Smooth muscle cell (in vitro differentiated cells): ENCODE results near the gene SBNO2. TPM values are rescaled to one million over a fixed set of nuclear protein-coding genes. Genes with fewer than 3 reads are reported as not detected.

ENCODE experiments used
- DNase-seq: peaks from one replicate; lab custom pipeline; 2025; ENCODE audit not compliant: unreplicated experiment; lab: John Stamatoyannopoulos, UW
- H2AFZ ChIP-seq: fragments of 200-600 bp; sonication (generic); 2 replicates; pipeline ENCODE4 v1.6.0; 2016; ENCODE audit warnings: antibody characterized with exemption, low read depth, mild to moderate bottlenecking
- H3F3A ChIP-seq: fragments of 200-600 bp; sonication (generic); 2 replicates; pipeline ENCODE4 v1.6.0; 2017; ENCODE audit warnings: antibody characterized with exemption, low read depth
- H3K27ac ChIP-seq: fragments of 200-600 bp; sonication (generic); 2 replicates; pipeline ENCODE4 v1.5.1; 2016; ENCODE audit warnings: low read depth, mild to moderate bottlenecking
- H3K27me3 ChIP-seq: fragments of 200-600 bp; sonication (generic); 2 replicates; pipeline ENCODE4 v1.6.1; 2016; ENCODE audit warnings: low read depth, mild to moderate bottlenecking
- H3K36me3 ChIP-seq: fragments of 200-600 bp; sonication (generic); 2 replicates; pipeline ENCODE4 v1.5.1; 2016; ENCODE audit warnings: low read depth
- H3K4me1 ChIP-seq: fragments of 200-600 bp; sonication (generic); 2 replicates; pipeline ENCODE4 v1.5.1; 2016; ENCODE audit warnings: low read depth
- H3K4me2 ChIP-seq: fragments of 200-600 bp; sonication (generic); 2 replicates; pipeline ENCODE4 v1.6.0; 2016; ENCODE audit warnings: mild to moderate bottlenecking
- H3K4me3 ChIP-seq: fragments of 200-600 bp; sonication (generic); 2 replicates; pipeline ENCODE4 v1.5.1; 2016; ENCODE audit warnings: mild to moderate bottlenecking
- H3K79me2 ChIP-seq: fragments of 200-600 bp; sonication (generic); 2 replicates; pipeline ENCODE4 v1.6.0; 2016; ENCODE audit warnings: low read depth, mild to moderate bottlenecking
- H3K9ac ChIP-seq: fragments of 200-600 bp; sonication (generic); 2 replicates; pipeline ENCODE4 v1.6.0; 2016; ENCODE audit warnings: low read depth
- H3K9me3 ChIP-seq: fragments of 200-600 bp; sonication (generic); replicated peaks from 2 replicates; pipeline ENCODE4 v1.5.1; 2016; ENCODE audit warnings: low read depth
- H4K20me1 ChIP-seq: fragments of 200-600 bp; sonication (generic); 2 replicates; pipeline ENCODE4 v1.6.0; 2016; ENCODE audit warnings: low read depth
- CTCF ChIP-seq: fragments of 200-600 bp; sonication (generic); IDR thresholded peaks from 2 replicates; pipeline ENCODE4 v1.5.1; 2017; ENCODE audit warnings: borderline replicate concordance, mild to moderate bottlenecking, antibody characterized with exemption; ENCODE audit not compliant: insufficient read depth, poor library complexity, severe bottlenecking
- WGBS: methylation state at CpG from one replicate; pipeline ENCODE4 v1.1.7; 2016; ENCODE audit warnings: low lambda C conversion rate; 5-methylcytosine and 5-hydroxymethylcytosine counted together
- polyA plus RNA-seq: library from polyadenylated mRNA; unstranded; fragments of >200 nt; fragmentation: Nextera tagmentation; extraction: Ambion mirVana; gene quantifications from 2 replicates; pipeline ENCODE4 v1.2.1, GENCODE V29; 2016
- total RNA-seq: library from RNA; depleted of rRNA; stranded (reverse); fragments of >200 nt; gene quantifications from 2 replicates; pipeline ENCODE4 v1.2.3, GENCODE V29; 2014

The SBNO2 gene
- total and polyA plus RNA-seq, 2 experiments from 2014 or later = 16.4 to 17.6 TPM

GRCh38 chr19:1133471-1133929 is 40.6 kb downstream of the SBNO2 start:
- no peak for TF ChIP-seq CTCF
- H3K79me2 ChIP-seq = peaks cover 32% of the 10 kb centered on the region
- peak overlapping the region; percentile 93 for H3K27ac ChIP-seq
- no peaks in the 10 kb centered on the region for H3K36me3 ChIP-seq
- H3K4me1 ChIP-seq = peaks cover 10% of the 10 kb centered on the region
- H3K4me3 ChIP-seq = no peak overlapping the region
- no peaks in the 10 kb centered on the region for H3K27me3 ChIP-seq
- DNase-seq = no peak
- no peak overlapping the region for H3K4me2 ChIP-seq
- peaks cover 37% of the 10 kb centered on the region for H4K20me1 ChIP-seq
- no peak overlapping the region for H2AFZ ChIP-seq
- no peaks in the 10 kb centered on the region for H3K9me3 ChIP-seq
- WGBS = 93% methylated on average over 23 of the region's 25 CpGs
- no peak overlapping the region for H3K9ac ChIP-seq
- peaks cover 5% of the 10 kb centered on the region for H3F3A ChIP-seq

- Histone ChIP-seq H3K9me3 (no peaks in the 10 kb centered on the region), H3K4me1 (peaks cover 10% of the 10 kb centered on the region), H3K4me3 (peak overlapping the region; percentile 70), H3K4me2 (peak overlapping the region; percentile 97), H3K79me2 (peaks cover 39% of the 10 kb centered on the region), H3F3A (peaks cover 5% of the 10 kb centered on the region), H2AFZ (no peak overlapping the region), H4K20me1 (peaks cover 43% of the 10 kb centered on the region), H3K27ac (peak overlapping the region; percentile 93), H3K36me3 (no peaks in the 10 kb centered on the region), H3K27me3 (no peaks in the 10 kb centered on the region), H3K9ac (peak overlapping the region; percentile 51)
- no peak for TF ChIP-seq CTCF
- DNase-seq = no peak
- 82% methylated on average over 41 of the region's 48 CpGs for WGBS
Measured at GRCh38 chr19:1132552-1133383, 41.3 kb downstream of the SBNO2 start.

GRCh38 chr19:1131718-1132551 is 42.1 kb downstream of the SBNO2 start:
- no peak overlapping the region for H2AFZ ChIP-seq
- peak; percentile 47 for DNase-seq
- peaks cover 5% of the 10 kb centered on the region for H3F3A ChIP-seq
- peak overlapping the region; percentile 70 for H3K4me3 ChIP-seq
- 15% methylated on average over 59 of the region's 64 CpGs for WGBS
- peak overlapping the region; percentile 91 for H3K9ac ChIP-seq
- TF ChIP-seq CTCF = peak; percentile 20
- peaks cover 46% of the 10 kb centered on the region for H3K79me2 ChIP-seq
- H4K20me1 ChIP-seq = peaks cover 50% of the 10 kb centered on the region
- H3K27me3 ChIP-seq = no peaks in the 10 kb centered on the region
- peak overlapping the region; percentile 97 for H3K4me2 ChIP-seq
- no peaks in the 10 kb centered on the region for H3K36me3 ChIP-seq
- H3K27ac ChIP-seq = peak overlapping the region; percentile 93
- H3K9me3 ChIP-seq = no peaks in the 10 kb centered on the region
- H3K4me1 ChIP-seq = peaks cover 10% of the 10 kb centered on the region
